Activated T-cell treated with anti-CD3 and anti-CD28 coated beads, Interleukin-2, amount 50 U/mL, for 1 hour (primary cell): ENCODE results near the gene VPS9D1.
A peak's percentile ranks its signal among the peaks of the same experiment; 100 is the strongest.

Experiments
- DNase-seq: peaks from one replicate; pipeline ENCODE4 v3.0.0-alpha.2; 2020

VPS9D1 gene

DNA sequence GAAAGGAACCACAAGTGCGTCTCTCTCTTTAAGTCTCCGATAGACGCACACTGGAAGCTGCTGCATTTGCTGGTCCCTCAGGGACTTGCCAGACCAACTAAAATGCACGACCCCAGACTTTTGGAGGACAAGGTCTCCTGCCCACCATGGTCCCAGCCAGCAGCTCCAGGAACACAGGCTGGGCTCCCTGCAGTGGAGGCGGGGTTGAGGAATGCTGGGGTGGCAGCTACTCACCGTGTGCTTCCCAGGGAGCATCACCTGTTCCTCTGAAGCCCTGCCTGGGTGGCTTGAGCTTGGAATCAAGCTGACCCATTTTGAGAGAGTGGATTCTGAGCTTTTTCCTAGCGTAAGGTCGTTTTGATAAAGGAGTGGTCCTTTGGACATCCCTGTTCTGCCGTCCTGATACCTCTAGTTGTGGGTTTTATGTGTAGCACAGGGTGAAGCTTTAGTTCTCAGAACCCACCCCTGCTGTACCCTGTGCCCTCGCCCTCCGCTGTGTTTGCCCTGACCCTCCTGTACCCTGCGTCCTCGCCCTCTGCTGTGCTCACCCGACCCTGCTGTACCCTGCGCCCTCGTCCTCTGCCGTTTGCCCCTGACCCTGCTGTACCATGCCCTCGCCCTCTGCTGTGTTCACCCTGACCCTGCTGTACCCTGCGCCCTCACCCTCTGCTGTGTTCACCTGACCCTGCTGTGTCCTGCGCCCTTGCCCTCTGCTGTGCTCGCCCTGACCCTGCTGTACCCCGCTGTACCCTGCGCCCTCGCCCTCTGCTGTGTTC, 11.6 kb upstream of the VPS9D1 start:
- DNase-seq, result no peak

GRCh38 chr16:89730610-89731234, 10.0 kb upstream of the VPS9D1 start:
- no peak for DNase-seq

DNA sequence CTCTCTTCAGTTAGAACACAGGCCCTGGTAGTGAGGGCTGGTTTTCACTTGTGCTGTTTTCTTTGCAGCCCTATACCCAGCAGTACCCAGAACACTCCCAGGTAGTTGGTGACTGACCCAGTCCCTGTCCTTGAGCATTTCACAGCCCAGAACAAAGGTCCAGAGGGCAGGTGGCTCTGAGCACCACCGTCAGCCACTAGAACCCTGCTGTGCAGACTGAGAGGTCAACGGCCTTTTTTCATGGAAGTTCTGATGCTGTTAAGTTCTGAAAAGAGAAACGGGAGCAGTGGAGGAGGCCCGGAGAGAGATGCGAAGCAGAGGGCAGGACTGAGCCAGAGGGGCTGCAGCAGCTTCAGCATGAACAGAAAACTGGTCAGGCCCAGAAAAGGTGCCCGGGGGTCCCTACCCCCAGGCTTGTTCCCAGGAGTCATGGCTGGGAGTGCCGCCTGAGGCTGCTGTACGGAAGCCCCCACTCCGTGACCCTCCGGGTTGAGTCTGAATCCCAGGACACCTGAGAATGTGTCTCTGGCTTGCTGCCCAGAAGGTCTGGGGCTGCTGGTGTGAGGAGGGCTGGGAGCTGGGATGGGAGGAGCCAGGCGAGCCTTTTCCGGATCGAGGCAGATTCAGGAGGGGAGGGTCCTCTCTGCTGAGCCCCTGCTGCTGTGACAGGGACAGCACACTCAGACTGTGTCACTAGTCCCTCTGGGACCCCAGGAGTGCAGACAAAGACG, 9.3 kb upstream of the VPS9D1 start:
- no peak for DNase-seq

DNA sequence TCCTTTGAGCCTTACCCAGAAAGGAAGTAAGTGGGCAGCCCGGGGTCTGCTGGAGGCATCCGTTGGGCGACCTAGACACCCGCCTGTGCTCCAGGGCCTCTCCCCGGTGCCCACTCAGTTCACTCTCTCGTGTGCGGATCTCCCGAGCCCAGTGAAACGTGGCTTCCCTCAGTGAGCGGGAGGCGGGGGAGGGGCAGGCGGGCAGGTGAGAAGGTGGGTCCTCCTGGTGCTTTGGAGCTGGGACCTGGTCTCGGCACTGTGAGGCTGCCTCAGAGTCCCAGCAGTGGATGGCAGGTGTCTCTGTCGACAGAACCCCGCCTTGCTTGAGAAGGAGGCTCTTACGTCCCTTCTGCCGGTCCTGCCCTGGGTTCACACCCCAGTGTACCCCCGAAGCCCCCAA, 8.6 kb upstream of the VPS9D1 start:
- DNase-seq, result no peak

DNA sequence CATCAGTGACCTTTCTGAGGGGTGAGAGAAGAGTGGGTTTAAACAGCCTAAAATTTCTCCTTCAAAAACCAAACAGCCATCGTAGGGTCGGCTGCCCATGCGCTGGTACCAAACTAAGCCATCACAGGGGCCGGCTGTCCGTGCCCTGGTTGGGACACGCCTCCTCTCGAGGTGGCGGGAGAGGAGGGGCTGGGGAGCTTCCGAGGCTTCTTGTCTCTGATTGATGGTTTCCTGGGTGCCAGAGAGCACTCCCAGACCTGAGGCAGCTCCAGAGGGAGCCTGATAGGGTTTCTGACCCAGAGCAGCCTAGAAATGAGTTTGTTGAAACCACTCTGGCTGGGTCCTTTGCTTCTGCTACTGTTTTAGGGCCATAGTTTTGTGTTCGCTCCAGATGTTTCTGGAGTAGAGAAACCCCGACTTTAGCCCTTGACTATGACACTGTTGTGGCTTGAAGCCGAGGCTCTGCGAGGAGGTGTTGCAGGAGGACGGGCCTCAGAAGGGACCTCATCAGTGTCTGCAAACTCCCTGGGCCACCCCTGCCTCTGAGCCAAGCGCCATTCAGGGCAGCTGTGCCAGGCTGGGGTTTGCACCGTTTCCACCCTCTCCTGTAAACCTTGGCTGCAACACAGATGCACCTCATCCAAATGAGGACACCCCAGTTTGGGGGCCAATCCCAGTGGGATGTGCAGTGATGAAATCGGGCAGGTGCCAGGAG, 6.9 kb upstream of the VPS9D1 start:
- DNase-seq, result no peak

DNA sequence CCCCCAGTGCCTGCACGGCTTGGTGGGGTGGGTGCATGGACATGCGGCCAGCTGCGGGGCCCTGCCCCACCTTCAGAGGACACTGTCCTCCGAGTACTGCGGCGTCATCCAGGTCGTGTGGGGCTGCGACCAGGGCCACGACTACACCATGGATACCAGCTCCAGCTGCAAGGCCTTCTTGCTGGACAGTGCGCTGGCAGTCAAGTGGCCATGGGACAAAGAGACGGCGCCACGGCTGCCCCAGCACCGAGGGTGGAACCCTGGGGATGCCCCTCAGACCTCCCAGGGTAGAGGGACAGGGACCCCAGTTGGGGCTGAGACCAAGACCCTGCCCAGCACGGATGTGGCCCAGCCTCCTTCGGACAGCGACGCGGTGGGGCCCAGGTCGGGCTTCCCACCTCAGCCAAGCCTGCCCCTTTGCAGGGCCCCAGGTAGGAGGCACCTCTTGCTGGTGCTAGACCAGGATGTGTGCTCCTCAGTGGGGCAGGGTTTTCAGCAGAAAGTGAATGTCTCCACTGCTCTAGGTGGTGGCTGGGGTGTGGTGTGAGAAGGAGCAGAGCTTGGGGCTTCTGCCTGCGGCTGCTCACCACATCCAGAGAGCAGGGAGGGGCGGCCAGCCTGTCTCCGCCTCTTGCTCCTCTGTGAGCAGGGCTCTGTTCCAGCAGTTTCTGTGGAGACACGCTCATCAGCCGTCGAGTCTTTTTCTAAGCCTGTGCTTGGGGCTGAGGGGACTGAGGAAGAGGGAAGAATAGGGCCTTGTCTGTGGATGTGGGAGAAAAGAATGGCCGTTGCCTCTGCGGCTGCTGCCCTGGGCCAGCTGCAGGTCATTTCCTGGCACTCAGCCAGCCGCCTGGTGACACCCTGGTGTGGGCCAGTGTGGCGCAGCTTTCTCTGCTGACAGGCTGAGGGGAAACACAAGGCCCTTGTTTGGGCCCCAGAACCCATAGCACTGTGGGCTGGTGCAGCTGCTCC, 2.9 kb upstream of the VPS9D1 start:
- peak; percentile 82 for DNase-seq

- DNase-seq, result peak; percentile 73
Observed at GRCh38 chr16:89722392-89723278, 1.9 kb upstream of the VPS9D1 start.

DNA sequence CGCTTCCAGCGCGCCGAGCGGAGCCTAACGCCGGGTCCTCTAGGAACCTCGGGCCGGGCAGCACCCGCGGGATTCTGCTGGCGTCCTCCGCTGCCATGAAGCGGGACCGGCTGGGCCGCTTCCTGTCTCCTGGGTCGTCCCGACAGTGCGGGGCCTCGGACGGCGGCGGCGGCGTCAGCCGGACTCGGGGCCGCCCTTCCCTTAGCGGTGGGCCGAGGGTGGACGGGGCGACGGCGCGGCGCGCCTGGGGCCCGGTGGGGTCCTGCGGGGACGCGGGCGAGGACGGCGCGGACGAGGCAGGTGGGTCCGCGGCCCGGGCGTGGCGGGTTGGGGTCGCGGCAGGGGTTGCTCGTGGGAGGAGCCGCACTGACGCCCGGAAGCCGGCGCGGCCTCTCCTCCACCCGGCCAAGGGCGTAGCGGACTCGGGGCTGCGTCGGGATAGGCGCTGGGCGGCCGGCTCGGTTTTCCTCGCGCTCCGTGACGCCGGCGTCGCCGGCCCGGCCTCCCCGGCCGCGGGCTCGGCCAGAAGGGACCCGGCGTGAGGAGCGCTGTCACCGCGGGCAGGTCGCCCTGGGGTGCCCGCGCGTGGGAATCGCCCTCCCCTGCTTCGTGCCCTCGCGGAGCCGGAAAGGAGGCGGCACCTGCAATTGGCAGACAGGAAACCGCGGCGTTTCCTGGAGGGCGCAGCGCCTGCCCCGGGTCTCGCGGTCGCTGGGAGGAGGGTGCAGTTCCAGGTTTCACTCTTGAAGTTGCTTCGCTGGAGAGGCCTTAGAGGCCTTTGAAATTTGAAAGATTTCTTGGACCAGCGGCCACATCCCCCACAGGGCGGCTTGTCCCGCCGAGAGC, 1.1 kb upstream of the VPS9D1 start:
- peak; percentile 90 for DNase-seq

- DNase-seq, result no peak
Observed at GRCh38 chr16:89720551-89720812, 216 bp downstream of the VPS9D1 start.

GRCh38 chr16:89717688-89718505, 2.8 kb downstream of the VPS9D1 start:
- no peak for DNase-seq

- no peak for DNase-seq
Observed at GRCh38 chr16:89716916-89717687, 3.6 kb downstream of the VPS9D1 start.

- no peak for DNase-seq
Observed at GRCh38 chr16:89716493-89716892, 4.2 kb downstream of the VPS9D1 start.

DNA sequence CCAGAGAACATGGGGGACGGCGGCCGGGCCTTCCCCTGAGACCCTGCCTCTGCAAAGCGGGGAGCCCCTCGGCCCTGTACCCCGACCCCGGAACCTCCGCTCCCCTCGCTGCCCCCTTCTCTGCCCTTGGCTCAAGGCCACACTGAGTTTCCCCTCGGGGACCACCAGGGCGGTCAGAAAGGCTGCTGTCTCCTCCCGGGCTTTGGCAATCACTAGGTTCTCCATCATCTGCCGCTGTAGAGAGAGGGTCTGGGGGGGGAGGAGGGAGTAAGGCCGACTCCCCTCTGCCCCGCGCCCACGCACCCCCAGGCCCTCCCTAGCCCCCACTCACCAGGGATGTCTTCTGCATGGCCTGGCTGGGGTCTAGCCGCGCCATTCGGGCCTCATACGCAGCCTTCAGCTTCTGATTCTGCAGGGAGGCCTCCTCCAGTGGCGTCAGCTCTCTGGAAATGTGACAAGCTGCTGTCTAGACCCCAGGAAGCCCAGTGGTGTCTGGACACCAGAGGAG, 8.4 kb downstream of the VPS9D1 start:
- no peak for DNase-seq

- DNase-seq, result peak; percentile 80
Observed at GRCh38 chr16:89711601-89712273, 9.0 kb downstream of the VPS9D1 start.

DNA sequence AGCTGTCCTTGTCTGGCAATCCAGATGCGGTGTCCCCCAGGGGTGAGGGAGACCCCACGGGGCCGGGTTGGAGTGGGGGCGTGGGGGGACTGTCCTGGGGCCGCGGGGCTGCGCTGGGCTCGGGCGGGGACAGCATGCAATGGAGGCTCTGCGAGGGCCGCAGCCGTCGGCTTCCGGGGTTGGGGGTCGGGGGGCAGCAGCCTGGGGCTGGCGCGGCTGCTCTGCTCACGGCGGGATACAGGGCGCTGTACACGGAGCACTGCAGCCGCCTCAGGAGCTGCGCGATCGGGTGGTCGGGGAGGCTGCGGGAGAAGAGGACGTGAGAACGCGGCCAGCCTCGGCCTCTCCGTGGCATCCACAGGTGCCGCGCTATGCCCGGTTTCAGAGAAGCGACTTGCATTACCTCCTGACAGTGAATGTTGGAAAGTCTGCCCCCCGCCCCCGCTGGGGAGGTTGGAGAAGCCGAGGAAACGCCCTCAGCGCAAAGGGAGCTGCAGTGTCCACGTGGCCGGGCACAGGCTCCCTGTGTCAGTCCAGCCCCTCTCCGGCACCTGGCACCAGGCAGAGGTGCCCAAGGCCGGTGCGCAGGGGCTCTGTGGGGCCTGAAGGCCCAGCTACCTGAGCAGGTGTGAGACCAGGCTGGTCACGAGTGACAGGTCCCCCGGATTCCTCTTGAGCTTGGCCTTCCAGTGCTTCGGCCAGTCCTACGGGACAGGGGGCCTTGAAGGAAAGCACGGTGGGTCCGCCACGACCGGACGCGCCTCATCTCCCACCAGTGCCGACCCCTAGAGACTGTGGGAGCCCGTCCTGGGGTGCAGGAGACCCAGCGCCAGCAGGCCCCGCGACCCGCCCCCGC, 9.8 kb downstream of the VPS9D1 start:
- no peak for DNase-seq

DNA sequence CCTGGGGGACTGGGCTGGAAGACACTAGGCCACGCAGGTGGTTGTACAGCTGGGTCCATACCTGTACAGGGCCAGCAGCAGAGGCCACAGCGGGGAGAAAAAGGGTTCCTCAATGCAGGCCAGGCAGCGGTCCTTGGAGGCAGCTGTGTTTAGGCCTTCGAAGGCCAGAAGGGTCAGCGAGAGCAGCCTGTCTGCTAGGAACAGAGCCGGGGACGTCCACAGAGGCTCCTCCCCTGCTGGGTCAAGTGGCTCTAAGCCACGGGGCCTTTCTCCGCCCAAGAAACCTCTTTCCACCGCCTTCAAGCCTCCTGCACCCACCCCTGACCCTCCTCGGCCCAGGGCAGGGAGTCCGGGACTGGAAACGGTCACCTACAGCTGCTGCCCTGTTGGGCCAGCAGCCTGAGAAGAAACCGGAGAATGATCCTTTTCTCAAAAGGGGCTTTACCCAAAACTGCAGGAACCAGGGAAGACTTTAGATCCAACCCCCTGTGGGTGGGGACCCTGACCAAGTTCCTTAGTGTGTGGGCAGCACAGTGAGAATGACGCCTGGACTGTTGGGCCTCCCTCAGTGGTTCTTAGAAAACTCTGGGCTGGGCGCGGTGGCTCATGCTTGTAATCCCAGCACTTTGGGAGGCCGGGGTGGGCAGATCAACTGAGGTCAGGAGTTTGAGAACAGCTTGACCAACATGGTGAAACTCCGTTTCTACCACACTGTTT, 10.8 kb downstream of the VPS9D1 start:
- DNase-seq, result no peak
